Stimulated activated CD4-positive, alpha-beta T cell treated with anti-CD3 and anti-CD28 coated beads, Interleukin-4, amount 100 ng/mL, for 24 hours (primary cell): ENCODE measurements around the gene TM9SF1.
A peak's percentile ranks its signal among the peaks of the same experiment; 100 is the strongest.

Experiments
- DNase-seq: peaks from one replicate; pipeline ENCODE4 v3.0.0-alpha.2; 2020

TM9SF1 gene

GRCh38 chr14:24196071-24197055 is 1.1 kb upstream of the TM9SF1 start:
- no peak for DNase-seq

GRCh38 chr14:24194873-24195185 is 412 bp downstream of the TM9SF1 start:
- no peak for DNase-seq

- no peak for DNase-seq
Measured at GRCh38 chr14:24194186-24194872, 912 bp downstream of the TM9SF1 start.

GRCh38 chr14:24192933-24193332 is 2.3 kb downstream of the TM9SF1 start:
- DNase-seq = no peak

GRCh38 chr14:24190416-24190815 is 4.8 kb downstream of the TM9SF1 start:
- no peak for DNase-seq

GRCh38 chr14:24189460-24189859 is 5.8 kb downstream of the TM9SF1 start:
- DNase-seq = no peak

GRCh38 chr14:24189059-24189375 is 6.2 kb downstream of the TM9SF1 start:
- DNase-seq = no peak

- DNase-seq = peak; percentile 97
Measured at GRCh38 chr14:24188251-24189058, 6.8 kb downstream of the TM9SF1 start, which contains the start of gene IPO4. IPO4 (minus strand) TSS chr14:24188816; CDS start chr14:24188787, 29 bp downstream.

GRCh38 chr14:24187539-24187915 is 7.7 kb downstream of the TM9SF1 start:
- no peak for DNase-seq

GRCh38 chr14:24186831-24187538 is 8.3 kb downstream of the TM9SF1 start:
- no peak for DNase-seq

GRCh38 chr14:24185741-24186140 is 9.5 kb downstream of the TM9SF1 start:
- no peak for DNase-seq

- no peak for DNase-seq
Measured at GRCh38 chr14:24185026-24185425, 10.2 kb downstream of the TM9SF1 start.

GRCh38 chr14:24184104-24184970 is 10.9 kb downstream of the TM9SF1 start:
- no peak for DNase-seq

GRCh38 chr14:24183014-24183481 is 12.2 kb downstream of the TM9SF1 start:
- DNase-seq = no peak

GRCh38 chr14:24182110-24182882 is 12.9 kb downstream of the TM9SF1 start:
- DNase-seq = no peak

GRCh38 chr14:24181371-24182077 is 13.7 kb downstream of the TM9SF1 start:
- DNase-seq = no peak

- no peak for DNase-seq
Measured at GRCh38 chr14:24179961-24180796, 15.1 kb downstream of the TM9SF1 start.

- DNase-seq = no peak
Measured at GRCh38 chr14:24179294-24179960, 15.8 kb downstream of the TM9SF1 start.
